ENCODE results near the gene ZNF619. TPM values are rescaled to one million over a fixed set of nuclear protein-coding genes. Genes with fewer than 3 reads are reported as not detected.

The ZNF619 gene
- total RNA-seq, 1 experiment from 2014 or later = 7.2 TPM

DNA sequence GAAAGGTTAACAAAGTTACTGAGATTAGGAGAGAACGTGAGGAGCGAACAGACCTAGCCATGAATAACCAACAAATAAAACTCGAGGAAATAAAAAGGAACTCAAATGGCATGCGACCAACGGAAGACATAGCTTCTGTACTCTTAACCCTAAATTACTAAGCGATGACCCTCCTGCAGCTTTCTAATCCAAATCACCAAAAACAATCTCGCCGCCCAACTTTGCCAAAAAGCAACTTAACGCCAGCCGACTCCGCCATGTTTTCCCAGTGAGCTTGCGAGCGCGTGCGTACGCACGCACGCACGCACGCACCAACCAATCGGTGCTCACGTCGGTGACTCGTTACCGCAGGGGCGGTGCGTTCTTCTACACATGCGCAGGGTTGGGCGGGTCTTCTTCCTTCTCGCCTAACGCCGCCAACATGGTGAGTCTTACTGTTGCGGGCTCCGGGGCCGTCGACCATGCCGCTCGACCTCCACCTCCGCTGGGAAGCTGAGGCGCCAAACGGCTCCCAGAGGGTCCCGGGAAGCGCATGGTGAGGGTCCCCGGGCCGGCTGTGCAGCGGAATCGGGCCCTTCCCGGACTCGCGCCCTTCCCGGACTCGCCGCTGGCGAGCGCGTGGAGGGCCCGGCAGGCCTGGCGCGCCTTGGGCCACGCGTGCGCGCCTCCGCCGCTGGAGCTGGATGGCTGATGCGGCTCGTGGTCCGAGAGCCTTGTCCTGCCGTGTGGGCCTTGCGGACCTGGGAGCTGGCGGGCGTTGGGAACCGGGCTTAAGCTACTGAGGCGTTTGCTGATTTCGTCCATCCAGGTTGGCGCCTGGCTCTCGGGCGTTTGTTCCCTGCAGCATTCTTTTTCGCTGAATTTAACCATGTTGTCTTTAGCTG lies 19.7 kb upstream of the ZNF619 start, which contains the start of gene RPL14:
TSS of gene RPL14 (plus strand) at position 400 of the 884 bp plus-strand sequence. CDS start at position 533, 133 bp downstream.
- Mint-ChIP-seq H3K9me3 (no peaks in the 10 kb centered on the region), H3K4me1 (peaks cover 23% of the 10 kb centered on the region), H3K27me3 (ENCODE audit: low read depth) (no peaks in the 10 kb centered on the region), H3K4me3 (peak within 1 kb of the TSS; percentile 96), H3K27ac (peak within 1 kb of the TSS; percentile 97), H3K36me3 (peaks cover 38% of the 10 kb centered on the region)
- CTCF ChIA-PET = interaction anchor here (1.0 to 1.3 kb wide), 4 partner anchors 48 to 148 kb away, joined by 3 to 4 read pairs (median 4); partner anchors contain the start of genes EIF1B, ENTPD3 and ZNF620
- POLR2A ChIA-PET = interaction anchor here (0.6 to 1.5 kb wide), 7 partner anchors 13 to 129 kb away, joined by 3 to 7 read pairs (median 4); partner anchors contain the start of genes ENTPD3 and ZNF620
- ATAC-seq = peak; percentile 65
- DNase-seq (ENCODE audit: low spot score) = peak; percentile 92
- TF ChIP-seq ELF4 (CRISPR knock-in tag; IDR thresholded peaks at IDR 0.05; ENCODE audit: low read depth) (no peak), TEAD1 (CRISPR knock-in tag; IDR thresholded peaks at IDR 0.05) (peak; percentile 13; the same call in 1 of the 2 replicates), NR2C2 (CRISPR knock-in tag; IDR thresholded peaks at IDR 0.05) (no peak), FOXP1 (CRISPR knock-in tag; IDR thresholded peaks at IDR 0.05; ENCODE audit: borderline replicate concordance) (peak; percentile 94; the same call in 1 of the 2 replicates), ZNF121 (CRISPR knock-in tag; IDR thresholded peaks at IDR 0.05) (no peak), NFE2L1 (CRISPR knock-in tag; IDR thresholded peaks at IDR 0.05) (0 out of 2 replicates have a peak, but pooled peaks have one; percentile 43), TEAD4 (CRISPR knock-in tag; IDR thresholded peaks at IDR 0.05) (0 out of 2 replicates have a peak, but pooled peaks have one; percentile 71), GTF2I (CRISPR knock-in tag; conservative IDR thresholded peaks at IDR 0.05) (no peak), CREB1 (CRISPR knock-in tag; IDR thresholded peaks at IDR 0.05) (no peak), FOXK1 (CRISPR knock-in tag; IDR thresholded peaks at IDR 0.05) (peak; percentile 96), CBFB (CRISPR knock-in tag; IDR thresholded peaks at IDR 0.05; ENCODE audit: low read depth) (no peak), ZNF317 (CRISPR knock-in tag; IDR thresholded peaks at IDR 0.05; ENCODE audit: borderline replicate concordance, low read depth) (no peak)
- TF ChIP-seq, protein P1, sequence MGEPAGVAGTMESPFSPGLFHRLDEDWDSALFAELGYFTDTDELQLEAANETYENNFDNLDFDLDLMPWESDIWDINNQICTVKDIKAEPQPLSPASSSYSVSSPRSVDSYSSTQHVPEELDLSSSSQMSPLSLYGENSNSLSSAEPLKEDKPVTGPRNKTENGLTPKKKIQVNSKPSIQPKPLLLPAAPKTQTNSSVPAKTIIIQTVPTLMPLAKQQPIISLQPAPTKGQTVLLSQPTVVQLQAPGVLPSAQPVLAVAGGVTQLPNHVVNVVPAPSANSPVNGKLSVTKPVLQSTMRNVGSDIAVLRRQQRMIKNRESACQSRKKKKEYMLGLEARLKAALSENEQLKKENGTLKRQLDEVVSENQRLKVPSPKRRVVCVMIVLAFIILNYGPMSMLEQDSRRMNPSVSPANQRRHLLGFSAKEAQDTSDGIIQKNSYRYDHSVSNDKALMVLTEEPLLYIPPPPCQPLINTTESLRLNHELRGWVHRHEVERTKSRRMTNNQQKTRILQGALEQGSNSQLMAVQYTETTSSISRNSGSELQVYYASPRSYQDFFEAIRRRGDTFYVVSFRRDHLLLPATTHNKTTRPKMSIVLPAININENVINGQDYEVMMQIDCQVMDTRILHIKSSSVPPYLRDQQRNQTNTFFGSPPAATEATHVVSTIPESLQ (CRISPR knock-in tag; IDR thresholded peaks at IDR 0.05) = no peak
- TF ChIP-seq, protein P2, sequence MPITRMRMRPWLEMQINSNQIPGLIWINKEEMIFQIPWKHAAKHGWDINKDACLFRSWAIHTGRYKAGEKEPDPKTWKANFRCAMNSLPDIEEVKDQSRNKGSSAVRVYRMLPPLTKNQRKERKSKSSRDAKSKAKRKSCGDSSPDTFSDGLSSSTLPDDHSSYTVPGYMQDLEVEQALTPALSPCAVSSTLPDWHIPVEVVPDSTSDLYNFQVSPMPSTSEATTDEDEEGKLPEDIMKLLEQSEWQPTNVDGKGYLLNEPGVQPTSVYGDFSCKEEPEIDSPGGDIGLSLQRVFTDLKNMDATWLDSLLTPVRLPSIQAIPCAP (CRISPR knock-in tag; IDR thresholded peaks at IDR 0.05) = no peak
- TF ChIP-seq, protein P3, sequence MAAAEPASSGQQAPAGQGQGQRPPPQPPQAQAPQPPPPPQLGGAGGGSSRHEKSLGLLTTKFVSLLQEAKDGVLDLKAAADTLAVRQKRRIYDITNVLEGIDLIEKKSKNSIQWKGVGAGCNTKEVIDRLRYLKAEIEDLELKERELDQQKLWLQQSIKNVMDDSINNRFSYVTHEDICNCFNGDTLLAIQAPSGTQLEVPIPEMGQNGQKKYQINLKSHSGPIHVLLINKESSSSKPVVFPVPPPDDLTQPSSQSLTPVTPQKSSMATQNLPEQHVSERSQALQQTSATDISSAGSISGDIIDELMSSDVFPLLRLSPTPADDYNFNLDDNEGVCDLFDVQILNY (CRISPR knock-in tag; IDR thresholded peaks at IDR 0.05) = no peak
- TF ChIP-seq, protein P4, sequence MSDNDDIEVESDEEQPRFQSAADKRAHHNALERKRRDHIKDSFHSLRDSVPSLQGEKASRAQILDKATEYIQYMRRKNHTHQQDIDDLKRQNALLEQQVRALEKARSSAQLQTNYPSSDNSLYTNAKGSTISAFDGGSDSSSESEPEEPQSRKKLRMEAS (CRISPR knock-in tag; IDR thresholded peaks at IDR 0.05) = peak; percentile 84
- TF ChIP-seq, protein P5, sequence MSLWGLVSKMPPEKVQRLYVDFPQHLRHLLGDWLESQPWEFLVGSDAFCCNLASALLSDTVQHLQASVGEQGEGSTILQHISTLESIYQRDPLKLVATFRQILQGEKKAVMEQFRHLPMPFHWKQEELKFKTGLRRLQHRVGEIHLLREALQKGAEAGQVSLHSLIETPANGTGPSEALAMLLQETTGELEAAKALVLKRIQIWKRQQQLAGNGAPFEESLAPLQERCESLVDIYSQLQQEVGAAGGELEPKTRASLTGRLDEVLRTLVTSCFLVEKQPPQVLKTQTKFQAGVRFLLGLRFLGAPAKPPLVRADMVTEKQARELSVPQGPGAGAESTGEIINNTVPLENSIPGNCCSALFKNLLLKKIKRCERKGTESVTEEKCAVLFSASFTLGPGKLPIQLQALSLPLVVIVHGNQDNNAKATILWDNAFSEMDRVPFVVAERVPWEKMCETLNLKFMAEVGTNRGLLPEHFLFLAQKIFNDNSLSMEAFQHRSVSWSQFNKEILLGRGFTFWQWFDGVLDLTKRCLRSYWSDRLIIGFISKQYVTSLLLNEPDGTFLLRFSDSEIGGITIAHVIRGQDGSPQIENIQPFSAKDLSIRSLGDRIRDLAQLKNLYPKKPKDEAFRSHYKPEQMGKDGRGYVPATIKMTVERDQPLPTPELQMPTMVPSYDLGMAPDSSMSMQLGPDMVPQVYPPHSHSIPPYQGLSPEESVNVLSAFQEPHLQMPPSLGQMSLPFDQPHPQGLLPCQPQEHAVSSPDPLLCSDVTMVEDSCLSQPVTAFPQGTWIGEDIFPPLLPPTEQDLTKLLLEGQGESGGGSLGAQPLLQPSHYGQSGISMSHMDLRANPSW (CRISPR knock-in tag; conservative IDR thresholded peaks at IDR 0.05; ENCODE audit: low read depth) = no peak
- TF ChIP-seq, protein P6, sequence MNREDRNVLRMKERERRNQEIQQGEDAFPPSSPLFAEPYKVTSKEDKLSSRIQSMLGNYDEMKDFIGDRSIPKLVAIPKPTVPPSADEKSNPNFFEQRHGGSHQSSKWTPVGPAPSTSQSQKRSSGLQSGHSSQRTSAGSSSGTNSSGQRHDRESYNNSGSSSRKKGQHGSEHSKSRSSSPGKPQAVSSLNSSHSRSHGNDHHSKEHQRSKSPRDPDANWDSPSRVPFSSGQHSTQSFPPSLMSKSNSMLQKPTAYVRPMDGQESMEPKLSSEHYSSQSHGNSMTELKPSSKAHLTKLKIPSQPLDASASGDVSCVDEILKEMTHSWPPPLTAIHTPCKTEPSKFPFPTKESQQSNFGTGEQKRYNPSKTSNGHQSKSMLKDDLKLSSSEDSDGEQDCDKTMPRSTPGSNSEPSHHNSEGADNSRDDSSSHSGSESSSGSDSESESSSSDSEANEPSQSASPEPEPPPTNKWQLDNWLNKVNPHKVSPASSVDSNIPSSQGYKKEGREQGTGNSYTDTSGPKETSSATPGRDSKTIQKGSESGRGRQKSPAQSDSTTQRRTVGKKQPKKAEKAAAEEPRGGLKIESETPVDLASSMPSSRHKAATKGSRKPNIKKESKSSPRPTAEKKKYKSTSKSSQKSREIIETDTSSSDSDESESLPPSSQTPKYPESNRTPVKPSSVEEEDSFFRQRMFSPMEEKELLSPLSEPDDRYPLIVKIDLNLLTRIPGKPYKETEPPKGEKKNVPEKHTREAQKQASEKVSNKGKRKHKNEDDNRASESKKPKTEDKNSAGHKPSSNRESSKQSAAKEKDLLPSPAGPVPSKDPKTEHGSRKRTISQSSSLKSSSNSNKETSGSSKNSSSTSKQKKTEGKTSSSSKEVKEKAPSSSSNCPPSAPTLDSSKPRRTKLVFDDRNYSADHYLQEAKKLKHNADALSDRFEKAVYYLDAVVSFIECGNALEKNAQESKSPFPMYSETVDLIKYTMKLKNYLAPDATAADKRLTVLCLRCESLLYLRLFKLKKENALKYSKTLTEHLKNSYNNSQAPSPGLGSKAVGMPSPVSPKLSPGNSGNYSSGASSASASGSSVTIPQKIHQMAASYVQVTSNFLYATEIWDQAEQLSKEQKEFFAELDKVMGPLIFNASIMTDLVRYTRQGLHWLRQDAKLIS (CRISPR knock-in tag; IDR thresholded peaks at IDR 0.05; ENCODE audit: borderline replicate concordance) = no peak
- TF ChIP-seq, protein P7, sequence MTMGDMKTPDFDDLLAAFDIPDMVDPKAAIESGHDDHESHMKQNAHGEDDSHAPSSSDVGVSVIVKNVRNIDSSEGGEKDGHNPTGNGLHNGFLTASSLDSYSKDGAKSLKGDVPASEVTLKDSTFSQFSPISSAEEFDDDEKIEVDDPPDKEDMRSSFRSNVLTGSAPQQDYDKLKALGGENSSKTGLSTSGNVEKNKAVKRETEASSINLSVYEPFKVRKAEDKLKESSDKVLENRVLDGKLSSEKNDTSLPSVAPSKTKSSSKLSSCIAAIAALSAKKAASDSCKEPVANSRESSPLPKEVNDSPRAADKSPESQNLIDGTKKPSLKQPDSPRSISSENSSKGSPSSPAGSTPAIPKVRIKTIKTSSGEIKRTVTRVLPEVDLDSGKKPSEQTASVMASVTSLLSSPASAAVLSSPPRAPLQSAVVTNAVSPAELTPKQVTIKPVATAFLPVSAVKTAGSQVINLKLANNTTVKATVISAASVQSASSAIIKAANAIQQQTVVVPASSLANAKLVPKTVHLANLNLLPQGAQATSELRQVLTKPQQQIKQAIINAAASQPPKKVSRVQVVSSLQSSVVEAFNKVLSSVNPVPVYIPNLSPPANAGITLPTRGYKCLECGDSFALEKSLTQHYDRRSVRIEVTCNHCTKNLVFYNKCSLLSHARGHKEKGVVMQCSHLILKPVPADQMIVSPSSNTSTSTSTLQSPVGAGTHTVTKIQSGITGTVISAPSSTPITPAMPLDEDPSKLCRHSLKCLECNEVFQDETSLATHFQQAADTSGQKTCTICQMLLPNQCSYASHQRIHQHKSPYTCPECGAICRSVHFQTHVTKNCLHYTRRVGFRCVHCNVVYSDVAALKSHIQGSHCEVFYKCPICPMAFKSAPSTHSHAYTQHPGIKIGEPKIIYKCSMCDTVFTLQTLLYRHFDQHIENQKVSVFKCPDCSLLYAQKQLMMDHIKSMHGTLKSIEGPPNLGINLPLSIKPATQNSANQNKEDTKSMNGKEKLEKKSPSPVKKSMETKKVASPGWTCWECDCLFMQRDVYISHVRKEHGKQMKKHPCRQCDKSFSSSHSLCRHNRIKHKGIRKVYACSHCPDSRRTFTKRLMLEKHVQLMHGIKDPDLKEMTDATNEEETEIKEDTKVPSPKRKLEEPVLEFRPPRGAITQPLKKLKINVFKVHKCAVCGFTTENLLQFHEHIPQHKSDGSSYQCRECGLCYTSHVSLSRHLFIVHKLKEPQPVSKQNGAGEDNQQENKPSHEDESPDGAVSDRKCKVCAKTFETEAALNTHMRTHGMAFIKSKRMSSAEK (CRISPR knock-in tag; IDR thresholded peaks at IDR 0.05; ENCODE audit: borderline replicate concordance) = no peak
- TF ChIP-seq, protein P8, sequence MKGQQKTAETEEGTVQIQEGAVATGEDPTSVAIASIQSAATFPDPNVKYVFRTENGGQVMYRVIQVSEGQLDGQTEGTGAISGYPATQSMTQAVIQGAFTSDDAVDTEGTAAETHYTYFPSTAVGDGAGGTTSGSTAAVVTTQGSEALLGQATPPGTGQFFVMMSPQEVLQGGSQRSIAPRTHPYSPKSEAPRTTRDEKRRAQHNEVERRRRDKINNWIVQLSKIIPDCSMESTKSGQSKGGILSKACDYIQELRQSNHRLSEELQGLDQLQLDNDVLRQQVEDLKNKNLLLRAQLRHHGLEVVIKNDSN (CRISPR knock-in tag; IDR thresholded peaks at IDR 0.05) = peak; percentile 61; the same call in 1 of the 2 replicates

Data from WTC11 (cell line).